OCI-M2 (cell line): ENCODE results near the gene SLC23A2.

Experiments used
- DNase-seq: peaks from one replicate; lab custom pipeline; 2025; ENCODE audit not compliant: unreplicated experiment; lab: John Stamatoyannopoulos, UW

Gene SLC23A2

GRCh38 chr20:4904127-4904860 lies 97.0 kb downstream of the SLC23A2 start:
- DNase-seq, result no peak

GRCh38 chr20:4902788-4903187 lies 98.5 kb downstream of the SLC23A2 start:
- no peak for DNase-seq

GRCh38 chr20:4901031-4901818 lies 100.1 kb downstream of the SLC23A2 start:
- DNase-seq, result no peak

GRCh38 chr20:4898282-4899244 lies 102.7 kb downstream of the SLC23A2 start:
- no peak for DNase-seq

- DNase-seq, result no peak
Measured at GRCh38 chr20:4897600-4897999, 103.7 kb downstream of the SLC23A2 start.

- DNase-seq, result no peak
Measured at GRCh38 chr20:4896971-4897497, 104.3 kb downstream of the SLC23A2 start.

DNA sequence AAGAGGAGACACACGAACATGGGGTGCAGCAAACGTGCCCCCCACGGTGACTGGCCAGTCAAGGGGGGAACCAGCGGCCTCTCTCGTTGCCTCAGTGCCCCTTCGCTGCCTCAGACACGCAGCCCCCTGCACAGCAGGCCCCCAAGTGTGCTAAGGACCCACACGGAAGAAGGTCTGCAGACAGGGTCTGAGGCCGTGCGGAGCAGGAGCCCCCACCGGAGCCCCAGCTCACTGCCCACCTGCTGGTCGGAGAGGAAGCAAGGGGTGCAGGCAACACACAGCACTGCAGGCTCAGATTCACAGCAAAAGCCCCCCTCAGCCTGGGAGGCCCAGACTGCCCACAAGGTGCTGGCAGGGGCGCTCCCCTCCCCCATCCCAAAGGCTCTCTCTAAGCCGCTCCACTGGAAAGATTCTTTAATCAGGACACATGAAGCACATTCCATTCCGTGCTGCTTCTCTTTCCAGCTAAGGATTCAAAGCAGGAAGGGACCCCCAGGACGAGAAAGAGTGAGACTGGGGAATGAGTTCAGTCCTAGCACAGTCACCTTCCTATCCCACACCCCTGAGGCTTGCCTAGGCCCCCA lies 105.1 kb downstream of the SLC23A2 start:
- DNase-seq, result no peak

DNA sequence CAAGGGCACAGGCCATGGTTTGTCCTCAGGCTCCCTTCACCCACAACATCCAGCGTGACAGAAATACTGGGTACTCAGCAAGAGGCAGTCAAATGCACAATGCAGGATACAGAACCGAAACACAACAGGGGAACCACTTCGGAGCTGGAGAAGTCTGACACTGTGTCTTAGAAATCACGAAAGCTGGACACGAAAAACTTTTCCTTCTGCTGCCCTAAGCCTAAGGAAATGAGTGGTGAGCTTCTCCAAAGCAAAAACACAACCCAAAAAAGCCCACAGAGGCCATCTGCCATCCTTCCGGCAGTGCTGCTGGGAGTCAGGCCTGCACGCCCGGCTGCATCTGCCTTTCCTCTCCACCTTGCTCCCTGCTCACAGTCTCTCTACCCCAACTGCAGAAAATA lies 106.3 kb downstream of the SLC23A2 start:
- no peak for DNase-seq

DNA sequence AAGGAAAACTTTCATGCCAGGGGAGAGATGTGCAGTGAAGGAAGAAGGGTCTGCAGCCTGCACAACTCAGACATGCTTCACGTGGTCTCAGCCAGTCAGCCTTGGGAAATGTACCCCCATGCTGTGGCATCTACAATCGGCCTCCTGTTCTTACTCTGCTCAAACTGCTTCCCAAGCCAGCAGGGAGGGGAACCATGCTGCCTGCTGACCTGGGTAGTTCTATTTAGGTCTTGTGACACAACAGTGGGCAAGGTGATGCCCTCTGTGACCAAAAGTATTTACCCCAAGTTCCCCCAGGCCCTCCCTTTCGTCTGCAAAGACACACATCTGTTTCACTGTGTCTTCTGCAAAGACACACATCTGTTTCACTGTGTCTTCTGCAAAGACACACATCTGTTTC lies 106.9 kb downstream of the SLC23A2 start:
- DNase-seq, result no peak

DNA sequence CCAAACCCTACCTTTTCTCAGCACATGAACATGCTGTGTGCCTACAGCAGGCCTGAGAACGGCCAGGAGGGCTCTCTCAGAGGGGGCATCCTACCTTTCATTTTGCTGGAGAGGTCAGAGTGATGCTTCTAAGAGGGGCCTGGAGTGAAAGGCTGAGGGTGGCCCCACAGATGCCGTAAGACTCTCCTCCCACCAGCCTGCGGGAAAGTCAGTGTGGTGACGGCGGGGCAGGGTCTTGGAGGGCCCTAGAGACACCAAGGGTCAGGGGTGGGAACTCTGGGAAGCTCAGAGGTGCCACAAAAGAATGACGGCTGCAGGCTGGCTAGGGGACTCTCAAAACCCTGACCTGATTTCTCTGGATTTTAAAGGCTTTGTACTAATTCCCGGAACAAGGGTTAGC lies 107.6 kb downstream of the SLC23A2 start:
- DNase-seq, result no peak

GRCh38 chr20:4891997-4892396 lies 109.3 kb downstream of the SLC23A2 start:
- DNase-seq, result no peak

GRCh38 chr20:4891190-4891763 lies 110.0 kb downstream of the SLC23A2 start:
- DNase-seq, result no peak

DNA sequence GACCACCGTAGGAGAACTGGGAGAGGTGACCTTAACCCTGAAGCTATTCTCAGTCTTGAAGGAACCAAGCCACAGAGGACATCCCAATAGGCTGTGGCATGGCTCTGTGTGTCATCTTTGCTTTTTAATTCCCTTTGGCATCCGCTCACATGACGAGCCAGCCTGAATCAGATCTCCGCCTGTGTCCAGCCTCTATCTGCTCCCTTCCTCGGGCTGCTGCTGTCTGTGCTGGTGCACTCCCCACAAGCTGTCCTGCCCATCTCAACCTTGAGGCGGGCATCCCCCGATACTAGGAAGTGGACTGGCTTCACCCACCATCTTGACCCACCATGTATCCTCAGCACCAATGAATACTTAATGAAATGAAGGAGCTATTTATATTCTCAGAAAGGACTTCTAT lies 111.9 kb downstream of the SLC23A2 start:
- DNase-seq, result no peak

- DNase-seq, result no peak
Measured at GRCh38 chr20:4887586-4887985, 113.7 kb downstream of the SLC23A2 start.

- no peak for DNase-seq
Measured at GRCh38 chr20:4886771-4887527, 114.4 kb downstream of the SLC23A2 start.

DNA sequence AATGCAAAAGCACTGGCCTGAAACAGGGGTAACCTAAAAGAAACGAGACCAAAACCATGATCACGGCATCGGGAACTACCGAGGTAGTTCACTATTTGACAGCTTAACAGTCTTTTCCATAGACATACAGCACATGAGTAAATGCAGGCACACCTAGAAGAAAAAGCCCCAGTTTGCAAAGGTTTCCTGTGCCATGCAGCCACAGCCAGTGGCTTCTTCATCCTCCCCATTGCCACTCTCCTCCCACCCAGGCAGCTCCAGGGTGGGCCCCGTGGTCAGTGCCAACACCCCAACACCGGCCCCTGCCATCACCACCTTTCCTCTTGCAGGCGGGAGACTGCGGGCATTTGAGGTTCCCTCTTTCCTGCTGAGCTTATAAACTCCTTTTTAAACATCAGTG lies 115.4 kb downstream of the SLC23A2 start:
- no peak for DNase-seq

GRCh38 chr20:4883546-4883945 lies 117.8 kb downstream of the SLC23A2 start:
- DNase-seq, result no peak

GRCh38 chr20:4883051-4883450 lies 118.3 kb downstream of the SLC23A2 start:
- no peak for DNase-seq

- no peak for DNase-seq
Measured at GRCh38 chr20:4881006-4881730, 120.1 kb downstream of the SLC23A2 start.
